ENCODE data around the gene NUCB1.
"Not testable (repeated sequence)": the region's sequence is repeated elsewhere in the genome, so short reads cannot be mapped to it uniquely, and the experiment has no call there.

NUCB1 gene

DNA sequence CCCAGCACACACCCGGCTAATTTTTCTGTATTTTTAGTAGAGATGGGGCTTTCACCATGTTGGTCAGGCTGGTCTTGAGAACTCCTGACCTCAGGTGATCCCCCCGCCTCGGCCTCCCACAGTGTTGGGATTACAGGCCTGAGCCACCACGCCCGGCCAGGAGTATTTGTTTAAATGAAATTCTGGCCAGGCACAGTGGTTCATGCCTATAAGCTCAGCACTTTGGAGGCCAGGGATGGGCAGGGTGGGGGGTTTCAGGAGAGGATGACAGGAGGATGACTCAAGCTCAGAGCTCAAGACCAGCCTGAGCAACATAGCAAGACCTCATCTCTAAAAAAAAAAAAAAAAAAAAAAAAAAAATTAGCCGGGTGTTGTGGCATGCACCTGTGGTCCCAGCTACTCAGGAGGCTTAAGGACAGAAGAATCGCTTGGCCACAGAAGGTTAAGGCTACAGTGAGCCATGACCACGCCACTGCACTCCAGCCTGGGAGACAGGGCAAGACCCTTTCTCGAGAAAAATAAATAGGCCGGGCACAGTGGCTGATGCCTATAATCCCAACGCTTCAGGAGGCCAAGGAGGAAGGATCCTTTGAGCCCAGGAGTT lies 25.2 kb downstream of the NUCB1 start:
- no peak for DNase-seq
- in situ Hi-C loops (cut with MboI; ENCODE audit: low pct_unique_long_range_greater_than_20kb, low sequenced_read_pairs) = no loop called here

DNA sequence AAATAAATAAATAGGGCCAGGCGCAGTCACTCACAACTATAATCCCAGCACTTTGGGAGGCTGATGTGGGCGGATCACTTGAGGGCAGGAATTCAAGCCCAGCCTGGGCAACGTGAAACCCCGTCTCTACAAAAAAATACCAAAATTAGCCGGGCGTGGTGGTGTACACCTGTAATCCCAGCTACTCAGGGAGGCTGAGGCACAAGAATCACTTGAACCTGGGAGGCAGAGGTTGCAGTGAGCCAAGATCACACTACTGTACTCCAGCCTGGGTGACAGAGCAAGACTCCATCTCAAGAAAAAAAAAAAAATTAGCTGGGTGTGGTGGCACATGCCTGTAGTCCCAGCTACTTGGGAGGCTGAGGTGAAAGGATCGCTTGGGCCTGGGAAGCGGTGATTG lies 25.8 kb downstream of the NUCB1 start:
- in situ Hi-C loops (cut with MboI; ENCODE audit: low pct_unique_long_range_greater_than_20kb, low sequenced_read_pairs); DNase-seq: not testable (repeated sequence)

DNA sequence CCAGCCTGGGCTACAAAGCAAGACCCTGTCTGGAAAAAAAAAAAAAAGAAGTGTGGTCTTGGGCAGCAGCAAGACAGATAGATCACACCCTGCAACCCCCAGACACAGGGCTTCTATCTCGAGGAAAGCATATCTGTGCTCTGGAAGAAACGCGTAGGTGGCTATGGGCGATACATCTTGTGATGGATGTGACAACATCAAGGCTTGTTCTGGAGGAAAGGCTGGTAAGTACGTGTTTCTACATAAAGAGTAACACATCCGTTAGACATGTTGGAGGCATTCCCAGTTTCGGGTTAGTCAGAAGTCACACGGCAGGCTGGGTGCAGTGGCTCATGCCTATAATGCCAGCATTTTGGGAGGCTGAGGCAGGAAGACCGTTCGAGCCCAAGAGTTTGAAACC lies 26.8 kb downstream of the NUCB1 start:
- in situ Hi-C loops (cut with MboI; ENCODE audit: low pct_unique_long_range_greater_than_20kb, low sequenced_read_pairs) = no loop called here
- DNase-seq = no peak

DNA sequence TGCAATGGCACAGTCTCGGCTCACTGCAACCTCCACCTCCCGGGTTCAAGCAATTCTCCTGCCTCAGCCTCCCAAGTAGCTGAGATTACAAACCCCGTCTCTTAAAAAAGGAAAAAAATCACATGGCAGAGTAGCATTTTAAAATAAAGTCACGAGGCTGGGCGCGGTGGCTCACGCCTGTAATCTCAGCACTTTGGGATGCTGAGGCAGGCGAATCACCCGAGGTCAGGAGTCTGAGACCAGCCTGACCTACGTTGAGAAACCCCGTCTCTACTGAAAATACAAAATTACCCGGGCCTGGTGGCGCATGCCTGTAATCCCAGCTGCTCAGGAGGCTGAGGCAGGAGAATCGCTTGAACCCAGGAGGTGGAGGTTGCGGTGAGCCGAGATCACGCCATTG lies 27.6 kb downstream of the NUCB1 start:
- in situ Hi-C loops (cut with MboI; ENCODE audit: low pct_unique_long_range_greater_than_20kb, low sequenced_read_pairs); DNase-seq: not testable (repeated sequence)

DNA sequence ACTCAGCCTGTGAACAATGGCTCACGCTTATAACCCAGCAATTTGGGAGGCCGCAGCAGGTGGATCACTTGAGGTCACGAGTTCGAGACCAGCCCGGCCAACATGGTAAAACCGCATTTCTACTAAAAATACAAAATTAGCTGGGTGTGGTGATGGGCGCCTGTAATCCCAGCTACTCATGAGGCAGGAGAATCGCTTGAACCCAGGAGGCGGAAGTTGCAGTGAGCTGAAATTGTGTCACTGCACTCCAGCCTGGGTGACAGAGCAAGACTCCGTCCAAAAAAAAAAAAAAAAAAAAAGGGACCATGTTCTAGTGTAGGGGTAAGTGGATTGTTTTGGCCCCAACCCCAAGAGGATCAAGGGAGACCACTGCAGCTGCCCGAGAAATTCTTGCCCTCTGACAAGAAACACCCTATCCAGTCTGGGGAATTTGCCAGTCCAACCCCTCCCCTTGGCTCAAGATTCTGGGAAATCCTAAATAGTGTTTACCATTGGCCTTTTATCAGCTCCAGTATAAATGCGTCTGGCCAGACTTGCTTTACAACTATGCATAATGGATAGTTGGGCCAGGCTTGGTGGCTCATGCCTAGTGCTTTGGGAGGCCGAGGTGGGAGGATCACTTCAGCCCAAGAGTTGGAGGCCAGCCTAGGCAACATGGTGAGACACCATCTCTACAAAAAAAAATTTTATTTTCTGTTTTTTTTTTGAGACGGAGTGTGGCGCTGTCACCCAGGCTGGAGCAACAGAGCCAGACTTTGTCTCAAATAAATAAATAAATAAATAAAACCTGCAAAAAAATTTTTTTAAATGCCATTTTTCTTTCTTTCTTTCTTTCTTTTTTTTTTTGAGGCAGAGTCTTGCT lies 28.3 kb downstream of the NUCB1 start:
- in situ Hi-C loops (cut with MboI; ENCODE audit: low pct_unique_long_range_greater_than_20kb, low sequenced_read_pairs) = no loop called here
- DNase-seq = no peak

DNA sequence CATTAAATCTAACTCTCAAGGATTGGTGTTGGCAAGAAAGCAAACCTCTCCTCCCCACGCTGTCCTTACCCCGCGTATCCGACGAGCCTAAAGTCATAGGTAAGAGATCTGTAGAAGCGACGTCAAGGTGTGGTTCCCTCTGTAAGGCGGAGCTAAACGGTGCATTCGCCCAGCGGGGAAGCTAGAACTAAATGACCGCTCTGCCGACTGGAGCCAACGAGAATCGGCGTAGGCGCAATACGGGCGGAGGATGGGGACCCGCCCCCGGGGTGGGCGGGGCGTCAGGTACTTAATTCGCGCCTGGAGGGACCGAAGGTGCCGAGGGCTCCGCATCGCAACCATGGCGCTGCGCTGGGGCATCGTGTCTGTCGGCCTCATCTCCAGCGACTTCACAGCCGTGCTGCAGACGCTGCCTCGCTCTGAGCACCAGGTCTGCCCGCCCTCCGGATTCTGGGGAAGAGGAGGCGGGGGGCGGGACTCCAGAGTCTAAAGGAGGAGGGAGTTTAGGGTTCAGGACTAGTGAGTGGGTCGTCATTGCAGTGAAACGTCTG lies 33.3 kb downstream of the NUCB1 start, which contains the start of gene DHDH:
Gene DHDH, plus strand, starts transcription at position 318 of the 551 bp plus-strand sequence. Its CDS starts 23 bp downstream, at position 341.
- peak; percentile 75 for DNase-seq
- in situ Hi-C loops (cut with MboI; ENCODE audit: low pct_unique_long_range_greater_than_20kb, low sequenced_read_pairs) = no loop called here

DNA sequence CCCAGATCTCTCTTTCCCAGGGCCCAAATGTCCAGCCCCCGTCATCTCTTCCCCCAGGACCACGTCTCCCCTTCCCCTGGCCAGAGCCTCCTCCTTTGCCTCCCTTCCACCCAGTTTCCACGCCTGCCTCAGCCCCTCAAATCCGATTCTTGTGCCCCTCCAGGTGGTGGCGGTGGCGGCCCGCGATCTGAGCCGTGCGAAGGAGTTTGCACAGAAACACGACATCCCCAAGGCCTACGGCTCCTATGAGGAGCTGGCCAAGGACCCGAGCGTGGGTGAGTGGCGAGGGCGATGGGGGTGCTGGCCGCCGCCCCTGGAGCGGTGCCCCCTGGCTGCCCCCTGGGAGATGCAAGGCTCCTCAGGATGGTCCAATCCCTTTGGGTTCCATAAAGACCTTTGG lies 34.7 kb downstream of the NUCB1 start:
- in situ Hi-C loops (cut with MboI; ENCODE audit: low pct_unique_long_range_greater_than_20kb, low sequenced_read_pairs) = no loop called here
- no peak for DNase-seq

DNA sequence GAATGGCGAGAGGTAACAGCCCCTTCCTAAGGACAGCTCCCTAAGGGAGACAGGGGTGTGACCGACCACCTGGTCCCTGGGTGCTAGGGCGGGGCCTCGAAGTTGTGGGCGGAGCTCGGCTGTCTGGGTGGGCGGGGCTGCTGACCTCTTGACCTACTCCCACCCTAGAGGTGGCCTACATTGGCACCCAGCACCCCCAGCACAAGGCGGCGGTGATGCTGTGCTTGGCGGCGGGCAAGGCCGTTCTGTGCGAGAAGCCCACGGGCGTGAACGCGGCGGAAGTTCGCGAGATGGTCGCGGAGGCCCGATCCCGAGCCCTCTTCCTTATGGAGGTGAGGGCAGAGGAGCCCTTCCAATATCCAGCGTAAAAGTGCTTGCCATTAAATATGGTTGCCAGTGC lies 35.8 kb downstream of the NUCB1 start:
- in situ Hi-C loops (cut with MboI; ENCODE audit: low pct_unique_long_range_greater_than_20kb, low sequenced_read_pairs) = no loop called here
- DNase-seq = no peak

DNA sequence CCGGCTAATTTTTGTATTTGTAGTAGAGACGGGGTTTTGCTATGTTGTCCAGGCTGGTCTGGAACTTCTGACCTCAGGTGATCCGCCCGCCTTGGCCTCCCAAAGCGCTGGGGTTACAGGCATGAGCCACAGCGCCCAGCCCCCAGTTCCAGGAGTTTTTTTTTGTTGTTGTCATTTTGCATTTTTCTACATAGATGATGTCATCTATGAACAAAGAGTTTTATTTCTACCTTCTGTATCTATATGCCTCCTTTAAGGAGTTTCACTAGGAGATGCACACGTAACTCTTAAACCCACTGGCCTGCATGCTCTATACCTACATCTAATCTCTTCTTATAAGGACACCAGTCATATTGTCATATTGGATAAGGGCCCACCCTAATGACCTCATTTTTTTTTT lies 38.1 kb downstream of the NUCB1 start:
- in situ Hi-C loops (cut with MboI; ENCODE audit: low pct_unique_long_range_greater_than_20kb, low sequenced_read_pairs) = no loop called here
- DNase-seq = no peak

DNA sequence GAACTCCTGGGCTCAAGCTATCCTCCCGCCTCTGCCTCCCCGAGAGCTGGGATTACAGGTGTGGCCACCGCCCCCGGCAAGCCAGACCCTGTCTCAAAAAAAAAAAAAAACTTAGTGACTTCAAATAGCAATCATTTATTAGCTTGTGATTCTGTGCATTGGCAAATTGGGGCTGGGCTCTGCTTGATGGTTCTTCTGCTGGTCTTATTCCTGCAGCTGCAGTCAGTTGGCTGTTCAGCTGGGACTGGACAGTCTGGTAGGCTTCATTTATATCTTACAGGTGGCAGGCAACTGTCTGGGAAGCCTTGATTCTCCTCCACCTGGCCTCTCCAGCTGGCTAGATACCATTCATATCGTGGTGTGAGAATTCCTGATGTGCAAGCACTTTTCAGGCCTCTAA lies 40.8 kb downstream of the NUCB1 start:
- no peak for DNase-seq
- in situ Hi-C loops (cut with MboI; ENCODE audit: low pct_unique_long_range_greater_than_20kb, low sequenced_read_pairs) = no loop called here

DNA sequence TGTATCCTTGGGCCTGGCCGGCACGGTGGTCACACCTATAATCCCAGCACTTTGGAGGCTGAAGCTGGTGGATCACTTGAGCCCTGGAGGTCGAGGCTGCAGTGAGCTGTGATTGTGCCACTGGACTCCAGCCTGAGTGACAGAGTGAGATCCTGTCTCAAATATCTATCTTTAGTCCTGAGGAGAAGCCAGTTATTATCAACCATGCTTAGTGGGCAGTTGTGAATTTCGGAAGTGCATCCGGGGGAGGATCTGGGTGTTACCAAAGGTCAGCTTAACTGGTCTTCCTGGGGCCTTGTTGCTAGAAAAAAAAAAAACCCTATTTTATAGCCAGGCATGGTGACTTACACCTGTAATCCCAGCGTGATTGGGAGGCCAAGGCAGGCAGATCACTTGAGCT lies 43.0 kb downstream of the NUCB1 start:
- no peak for DNase-seq
- in situ Hi-C loops (cut with MboI; ENCODE audit: low pct_unique_long_range_greater_than_20kb, low sequenced_read_pairs) = no loop called here

DNA sequence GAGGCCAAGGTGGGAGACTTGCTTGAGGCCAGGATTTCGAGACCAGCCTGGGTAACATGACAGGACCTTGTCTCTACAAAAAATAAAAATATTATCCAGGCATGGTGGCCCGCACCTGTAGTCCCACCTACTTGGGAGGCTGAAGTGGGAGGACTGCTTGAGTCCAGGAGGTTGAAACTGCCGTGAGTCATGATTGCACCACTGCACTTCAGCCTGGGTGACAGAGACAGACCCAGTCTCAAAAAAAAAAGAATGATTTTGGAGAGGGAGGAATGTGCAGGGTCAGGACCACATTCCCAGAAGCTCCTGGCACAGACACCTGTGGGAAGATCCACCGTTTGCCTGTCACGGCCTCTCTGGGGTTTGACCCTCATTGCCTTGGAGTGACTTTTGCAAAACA lies 45.3 kb downstream of the NUCB1 start:
- in situ Hi-C loops (cut with MboI; ENCODE audit: low pct_unique_long_range_greater_than_20kb, low sequenced_read_pairs) = no loop called here

DNA sequence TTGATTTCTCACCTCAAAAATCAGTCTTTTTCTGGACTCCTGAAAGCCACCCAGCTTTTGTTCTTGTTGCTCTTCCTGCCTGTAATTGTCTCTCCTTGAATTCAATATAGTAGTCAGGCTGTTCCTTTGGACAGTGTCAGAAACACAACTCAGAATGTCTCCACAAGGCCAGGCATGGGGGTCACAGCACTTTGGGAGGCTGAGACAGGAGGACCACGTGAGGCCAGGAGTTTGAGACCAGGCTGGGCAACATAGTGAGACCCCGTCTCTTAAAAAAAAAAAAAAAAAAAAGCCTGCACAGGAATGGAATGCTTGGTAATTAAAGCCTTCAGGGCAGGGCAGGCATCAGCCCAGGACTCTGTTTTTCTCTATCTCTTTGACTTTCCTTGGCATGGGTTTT lies 45.7 kb downstream of the NUCB1 start:
- in situ Hi-C loops (cut with MboI; ENCODE audit: low pct_unique_long_range_greater_than_20kb, low sequenced_read_pairs) = no loop called here
- no peak for DNase-seq

More for the DNA sequence above, 45.3 kb downstream of the NUCB1 start:
- DNase-seq = no peak

DNA sequence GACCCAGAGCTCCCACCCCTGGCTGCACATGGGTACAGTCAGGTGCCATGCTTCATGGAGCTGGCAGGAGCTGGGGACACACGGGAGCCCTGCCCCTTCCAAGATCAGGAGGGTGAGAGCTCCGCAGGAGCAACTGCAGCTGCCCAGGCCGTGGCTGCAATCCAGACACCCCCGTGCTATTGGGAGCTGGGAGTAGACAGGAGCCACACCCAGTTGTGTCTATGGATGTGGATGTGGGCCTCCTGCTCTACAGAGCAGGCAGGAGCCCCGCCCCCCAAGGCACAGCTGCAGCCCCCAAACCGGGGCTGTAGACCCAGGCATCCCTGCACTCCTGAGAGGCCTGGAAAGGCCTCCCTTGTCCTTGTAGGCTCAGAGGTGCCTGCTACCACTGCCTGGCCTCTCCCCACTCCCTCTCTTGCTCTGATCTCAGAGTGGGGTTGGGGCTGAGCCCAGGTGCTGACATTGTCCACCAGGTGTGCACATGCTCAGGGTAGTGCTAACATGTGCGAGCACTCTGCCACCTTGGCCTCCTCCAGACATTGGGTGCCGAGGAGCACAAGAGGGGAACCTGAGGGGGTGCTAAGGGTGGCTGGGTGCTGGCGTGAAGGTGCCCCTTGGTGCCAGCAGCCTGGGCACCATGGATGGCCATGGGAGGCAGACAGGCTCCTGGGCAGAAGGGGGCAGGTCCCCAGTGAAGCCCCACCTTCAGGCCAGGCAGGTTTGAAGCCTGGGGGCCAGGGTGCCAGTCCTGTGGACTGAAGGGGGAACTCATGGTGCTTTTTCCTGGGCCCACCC lies 46.5 kb downstream of the NUCB1 start:
- no peak for DNase-seq
- in situ Hi-C loops (cut with MboI; ENCODE audit: low pct_unique_long_range_greater_than_20kb, low sequenced_read_pairs) = no loop called here

DNA sequence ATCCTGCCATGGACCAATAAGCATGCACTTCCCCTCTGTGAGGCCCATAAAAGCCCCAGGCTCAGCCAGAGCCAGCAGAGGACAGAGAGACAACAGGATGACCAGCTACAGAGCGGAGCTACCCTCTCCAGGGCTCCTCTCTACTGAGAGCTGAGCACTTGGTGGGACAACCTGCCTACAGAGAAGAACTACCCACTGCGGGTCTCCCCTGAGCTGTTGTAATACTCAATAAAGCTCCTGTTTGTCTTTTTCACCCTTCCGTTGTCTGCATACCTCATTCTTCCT lies 47.1 kb downstream of the NUCB1 start:
- in situ Hi-C loops (cut with MboI; ENCODE audit: low pct_unique_long_range_greater_than_20kb, low sequenced_read_pairs) = no loop called here
- no peak for DNase-seq

DNA sequence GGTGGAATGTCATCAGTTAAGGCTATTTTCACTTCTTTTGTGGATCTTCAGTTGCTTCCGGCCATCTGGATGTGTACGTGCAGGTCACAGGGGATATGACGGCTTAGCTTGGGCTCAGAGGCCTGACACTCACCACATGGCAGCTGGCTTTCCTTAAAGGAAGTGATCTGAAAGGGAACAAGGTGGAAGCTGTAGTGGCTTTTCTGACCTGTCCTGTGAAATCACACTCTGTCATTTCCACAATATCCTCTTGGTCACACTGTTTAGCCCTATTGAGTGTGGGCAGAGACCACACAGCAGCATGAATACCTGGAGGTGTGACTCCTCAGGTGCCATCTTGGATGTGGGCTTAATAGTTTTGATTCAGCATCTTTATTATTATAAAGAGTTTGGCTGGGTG lies 50.0 kb downstream of the NUCB1 start:
- in situ Hi-C loops (cut with MboI; ENCODE audit: low pct_unique_long_range_greater_than_20kb, low sequenced_read_pairs) = no loop called here
- DNase-seq = no peak

DNA sequence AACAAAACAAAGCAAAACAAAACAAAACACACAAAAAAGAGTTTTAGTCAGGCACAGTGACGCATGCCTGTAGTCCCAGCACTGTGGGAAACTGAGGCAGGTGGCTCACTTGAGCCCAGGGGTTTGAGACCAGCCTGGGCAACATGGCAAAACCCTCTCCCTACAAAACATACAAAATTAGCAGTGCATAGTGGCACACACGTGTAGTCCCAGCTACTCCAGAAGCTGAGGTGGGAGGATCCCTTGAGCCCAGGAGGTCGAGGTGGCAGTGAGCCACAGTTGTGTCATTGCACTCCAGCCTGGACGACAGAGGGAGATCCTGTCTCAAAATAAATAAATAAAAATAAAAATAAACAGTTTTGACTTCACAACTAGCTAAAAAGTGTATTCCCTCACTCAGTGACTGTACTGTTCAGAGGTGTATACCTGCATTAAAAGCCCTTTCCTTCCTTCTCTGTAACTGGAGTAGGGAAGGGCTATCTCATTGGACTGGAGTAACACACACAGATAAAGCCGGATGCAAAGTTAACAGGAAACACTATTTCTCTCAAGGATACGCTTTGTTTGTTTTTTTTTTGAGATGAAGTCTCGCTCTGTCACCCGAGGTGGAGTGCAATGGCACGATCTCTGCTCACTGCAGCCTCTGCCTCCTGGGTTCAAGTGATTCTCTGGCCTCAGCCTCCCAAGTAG lies 50.9 kb downstream of the NUCB1 start:
- DNase-seq = no peak
- in situ Hi-C loops (cut with MboI; ENCODE audit: low pct_unique_long_range_greater_than_20kb, low sequenced_read_pairs) = no loop called here

DNA sequence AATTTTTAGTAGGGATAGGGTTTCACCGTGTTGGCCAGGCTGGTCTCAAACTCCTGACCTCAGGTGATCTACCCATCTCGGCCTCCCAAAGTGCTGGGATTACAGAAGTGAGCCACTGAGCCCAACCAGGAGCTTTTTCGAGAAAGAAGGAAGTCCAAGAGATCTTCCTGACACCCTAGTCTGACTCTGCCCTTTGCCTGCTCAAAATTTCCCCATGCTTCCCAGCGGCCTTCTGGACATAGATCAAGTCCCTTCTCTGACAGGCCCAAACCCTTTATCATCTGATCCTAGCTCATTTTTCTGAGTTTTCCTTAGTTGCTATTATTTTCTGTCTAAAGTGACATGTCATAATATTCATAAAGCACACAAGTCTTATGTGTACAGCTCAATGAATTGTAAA lies 53.0 kb downstream of the NUCB1 start:
- in situ Hi-C loops (cut with MboI; ENCODE audit: low pct_unique_long_range_greater_than_20kb, low sequenced_read_pairs) = no loop called here
- no peak for DNase-seq

DNA sequence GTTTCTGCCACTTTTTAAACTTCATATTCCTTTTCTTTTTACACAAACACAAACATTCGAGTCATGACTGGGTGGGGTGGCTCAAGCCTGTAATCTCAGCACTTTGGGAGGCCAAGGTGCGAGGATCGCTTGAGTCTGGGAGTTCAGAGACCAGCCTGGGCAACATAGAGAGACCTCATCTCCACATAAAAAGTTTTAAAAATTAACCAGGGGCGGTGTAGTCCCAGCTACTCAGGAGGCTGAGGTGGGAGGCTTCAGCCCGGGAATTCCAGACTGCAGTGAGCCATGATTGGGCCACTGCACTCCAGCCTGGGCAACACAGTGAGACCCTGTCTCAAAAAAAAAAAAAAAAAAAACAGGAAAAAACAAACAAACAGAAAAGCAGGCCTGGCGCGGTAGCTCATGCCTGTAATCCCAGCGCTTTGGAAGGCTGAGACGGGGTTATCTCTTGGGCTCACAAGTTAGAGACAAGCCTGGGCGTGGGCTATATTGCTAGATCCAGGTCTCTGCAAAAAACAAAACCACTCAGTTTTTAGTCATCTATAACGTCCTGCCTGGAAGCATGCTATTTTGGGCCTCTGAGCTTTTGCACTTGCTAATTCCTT lies 54.0 kb downstream of the NUCB1 start:
- in situ Hi-C loops (cut with MboI; ENCODE audit: low pct_unique_long_range_greater_than_20kb, low sequenced_read_pairs) = no loop called here
- no peak for DNase-seq

Measured in KBM-7 (cell line).